ENCODE data around the gene APOH.
"Not testable (repeated sequence)": the region's sequence is repeated elsewhere in the genome, so short reads cannot be mapped to it uniquely, and the experiment has no call there.

The APOH gene

GRCh38 chr17:66228887-66229782 is at the start of gene APOH:
Gene APOH (minus strand): TSS chr17:66229415. CDS start chr17:66229379, 36 bp downstream.
- DNase-seq (ENCODE audit: low spot score) = no peak

- DNase-seq (ENCODE audit: low spot score) = no peak
Measured at GRCh38 chr17:66277191-66277590, 48.0 kb upstream of the APOH start.

GRCh38 chr17:66276328-66276937 is 47.2 kb upstream of the APOH start:
- no peak for DNase-seq (ENCODE audit: low spot score)

GRCh38 chr17:66275651-66276050 is 46.4 kb upstream of the APOH start:
- DNase-seq (ENCODE audit: low spot score) = no peak

- no peak for DNase-seq (ENCODE audit: low spot score)
Measured at GRCh38 chr17:66273586-66273848, 44.3 kb upstream of the APOH start.

- DNase-seq (ENCODE audit: low spot score) = no peak
Measured at GRCh38 chr17:66272811-66273585, 43.8 kb upstream of the APOH start.

- DNase-seq (ENCODE audit: low spot score) = no peak
Measured at GRCh38 chr17:66271512-66271911, 42.3 kb upstream of the APOH start.

- no peak for DNase-seq (ENCODE audit: low spot score)
Measured at GRCh38 chr17:66270106-66270505, 40.9 kb upstream of the APOH start.

- DNase-seq (ENCODE audit: low spot score) = no peak
Measured at GRCh38 chr17:66268247-66268927, 39.2 kb upstream of the APOH start.

GRCh38 chr17:66264696-66265095 is 35.5 kb upstream of the APOH start:
- DNase-seq (ENCODE audit: low spot score) = no peak

GRCh38 chr17:66262767-66263166 is 33.6 kb upstream of the APOH start:
- no peak for DNase-seq (ENCODE audit: low spot score)

GRCh38 chr17:66260688-66261087 is 31.5 kb upstream of the APOH start:
- DNase-seq (ENCODE audit: low spot score) = no peak

- DNase-seq (ENCODE audit: low spot score) = no peak
Measured at GRCh38 chr17:66260275-66260674, 31.1 kb upstream of the APOH start.

- DNase-seq (ENCODE audit: low spot score) = no peak
Measured at GRCh38 chr17:66255527-66255971, 26.3 kb upstream of the APOH start.

- DNase-seq (ENCODE audit: low spot score) = peak; percentile 85
Measured at GRCh38 chr17:66255112-66255511, 25.9 kb upstream of the APOH start.

- not testable (repeated sequence) for DNase-seq (ENCODE audit: low spot score)
Measured at GRCh38 chr17:66253458-66253857, 24.2 kb upstream of the APOH start.

GRCh38 chr17:66250686-66251085 is 21.5 kb upstream of the APOH start:
- DNase-seq (ENCODE audit: low spot score) = no peak

- peak; percentile 9 for DNase-seq (ENCODE audit: low spot score)
Measured at GRCh38 chr17:66248285-66248684, 19.1 kb upstream of the APOH start.

- DNase-seq (ENCODE audit: low spot score) = no peak
Measured at GRCh38 chr17:66241839-66242238, 12.6 kb upstream of the APOH start.

GRCh38 chr17:66240630-66241029 is 11.4 kb upstream of the APOH start:
- no peak for DNase-seq (ENCODE audit: low spot score)

- DNase-seq (ENCODE audit: low spot score) = no peak
Measured at GRCh38 chr17:66240013-66240412, 10.8 kb upstream of the APOH start.

- no peak for DNase-seq (ENCODE audit: low spot score)
Measured at GRCh38 chr17:66235377-66235994, 6.3 kb upstream of the APOH start.

Data from Ammon's horn (tissue), 1 donor.